Measurements from ENCODE around the gene OCIAD2. TPM values are rescaled to one million over a fixed set of nuclear protein-coding genes. Genes with fewer than 3 reads are reported as not detected.

OCIAD2 gene
- total RNA-seq, 1 experiment from 2014 or later = 255 TPM

DNA sequence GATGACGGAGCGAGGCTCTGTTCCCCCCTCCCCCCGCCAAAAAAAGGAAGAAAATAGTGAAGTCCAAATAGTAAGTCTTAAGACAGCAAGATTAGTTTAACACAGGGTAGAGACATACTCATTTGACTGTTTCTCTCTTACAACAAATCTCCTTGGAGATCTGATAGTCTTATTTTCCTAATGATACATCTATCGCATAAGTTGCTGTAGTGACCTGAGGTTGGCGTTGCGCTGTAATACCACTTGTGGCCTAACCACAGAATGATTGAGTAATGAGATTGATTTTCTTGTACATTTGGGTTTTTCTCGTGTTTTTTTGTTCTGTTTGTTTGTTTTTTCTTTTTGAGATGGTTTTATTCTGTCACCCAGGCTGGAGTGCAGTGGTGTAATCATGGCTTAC, 48.4 kb downstream of the OCIAD2 start:
- no peaks in the 10 kb centered on the region for H3K79me2 ChIP-seq (ENCODE audit: low read length)
- peaks cover 12% of the 10 kb centered on the region; the same call in 1 of the 2 replicates for H3K36me3 ChIP-seq (ENCODE audit: low read depth, low read length)
- no peaks in the 10 kb centered on the region for H3F3A ChIP-seq (ENCODE audit: low read length, unreplicated experiment)
- no peaks in the 10 kb centered on the region for H3K9me2 ChIP-seq (replicated peaks; ENCODE audit: low read length)
- TF ChIP-seq EZH2phosphoT487 (IDR thresholded peaks at IDR 0.05; ENCODE audit: borderline replicate concordance, low read length) (no peak), EZH2 (IDR thresholded peaks at IDR 0.05; ENCODE audit: low read length, unreplicated experiment) (no peak)
- TF ChIP-seq, protein P1, sequence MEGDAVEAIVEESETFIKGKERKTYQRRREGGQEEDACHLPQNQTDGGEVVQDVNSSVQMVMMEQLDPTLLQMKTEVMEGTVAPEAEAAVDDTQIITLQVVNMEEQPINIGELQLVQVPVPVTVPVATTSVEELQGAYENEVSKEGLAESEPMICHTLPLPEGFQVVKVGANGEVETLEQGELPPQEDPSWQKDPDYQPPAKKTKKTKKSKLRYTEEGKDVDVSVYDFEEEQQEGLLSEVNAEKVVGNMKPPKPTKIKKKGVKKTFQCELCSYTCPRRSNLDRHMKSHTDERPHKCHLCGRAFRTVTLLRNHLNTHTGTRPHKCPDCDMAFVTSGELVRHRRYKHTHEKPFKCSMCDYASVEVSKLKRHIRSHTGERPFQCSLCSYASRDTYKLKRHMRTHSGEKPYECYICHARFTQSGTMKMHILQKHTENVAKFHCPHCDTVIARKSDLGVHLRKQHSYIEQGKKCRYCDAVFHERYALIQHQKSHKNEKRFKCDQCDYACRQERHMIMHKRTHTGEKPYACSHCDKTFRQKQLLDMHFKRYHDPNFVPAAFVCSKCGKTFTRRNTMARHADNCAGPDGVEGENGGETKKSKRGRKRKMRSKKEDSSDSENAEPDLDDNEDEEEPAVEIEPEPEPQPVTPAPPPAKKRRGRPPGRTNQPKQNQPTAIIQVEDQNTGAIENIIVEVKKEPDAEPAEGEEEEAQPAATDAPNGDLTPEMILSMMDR (conservative IDR thresholded peaks at IDR 0.05; ENCODE audit: low read depth, low read length) = no peak
- no TSS peak for BruUV-seq (replicated peaks)
- H3K4me1 ChIP-seq (ENCODE audit: insufficient read depth, low read length) = no peaks in the 10 kb centered on the region
- no peaks in the 10 kb centered on the region for H4K20me1 ChIP-seq (ENCODE audit: low read length)
- no peaks in the 10 kb centered on the region for H3K27me3 ChIP-seq (ENCODE audit: low read length)
- no peak for DNase-seq
- no peak for ATAC-seq
- ChIA-PET CTCF (no interaction called here), POLR2A (ENCODE audit: unreplicated experiment) (no interaction called here)
- no peaks in the 10 kb centered on the region for H3K9me3 ChIP-seq (ENCODE audit: low read length)
- intact Hi-C loops (cut with micrococcal nuclease) = loop anchor here (10.0 kb wide), 1 partner anchor 47 kb away; the partner anchor contains the start of gene OCIAD2
- no peak overlapping the region for H3K4me2 ChIP-seq (ENCODE audit: low read length)
- no peak overlapping the region for H3K4me3 ChIP-seq (ENCODE audit: low read length)
- H3K9ac ChIP-seq (ENCODE audit: low read length) = no peak overlapping the region
- H3K27ac ChIP-seq (ENCODE audit: low read length) = no peak overlapping the region
- H2AFZ ChIP-seq (ENCODE audit: low read length) = no peak overlapping the region

DNA sequence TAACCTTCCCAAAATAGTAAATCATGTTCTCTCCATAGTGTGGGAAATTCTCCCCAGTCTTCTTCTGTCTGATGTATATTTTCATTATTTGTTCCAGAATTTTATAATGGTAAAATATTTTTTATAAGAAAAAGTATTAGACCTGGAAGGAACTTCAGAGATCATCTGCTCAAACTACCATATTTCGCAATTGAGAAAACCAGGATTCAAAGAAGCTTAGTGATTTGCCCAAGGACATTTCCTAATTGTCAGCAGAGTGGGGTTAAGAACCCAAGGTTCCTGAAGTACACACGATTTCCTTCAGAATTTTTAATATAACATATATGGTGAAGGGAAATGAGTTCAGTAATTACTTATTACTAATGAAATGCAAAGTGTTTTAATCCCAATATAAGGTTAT, 51.6 kb downstream of the OCIAD2 start:
- POLR2A ChIA-PET (ENCODE audit: unreplicated experiment) = no interaction called here
- BruUV-seq (replicated peaks) = no TSS peak
- H3F3A ChIP-seq (ENCODE audit: low read length, unreplicated experiment) = no peaks in the 10 kb centered on the region
- no peak overlapping the region for H2AFZ ChIP-seq (ENCODE audit: low read length)
- H3K27me3 ChIP-seq (ENCODE audit: low read length) = no peaks in the 10 kb centered on the region
- no peak overlapping the region for H3K4me3 ChIP-seq (ENCODE audit: low read length)
- H3K9me3 ChIP-seq (ENCODE audit: low read length) = no peaks in the 10 kb centered on the region
- DNase-seq (no peak), ATAC-seq (no peak)
- no peak overlapping the region for H3K27ac ChIP-seq (ENCODE audit: low read length)
- TF ChIP-seq EZH2 (IDR thresholded peaks at IDR 0.05; ENCODE audit: low read length, unreplicated experiment) = no peak
- TF ChIP-seq, protein P1 (conservative IDR thresholded peaks at IDR 0.05; ENCODE audit: low read depth, low read length) = no peak
- no peak for TF ChIP-seq EZH2phosphoT487 (IDR thresholded peaks at IDR 0.05; ENCODE audit: borderline replicate concordance, low read length)
- no peaks in the 10 kb centered on the region for H3K9me2 ChIP-seq (replicated peaks; ENCODE audit: low read length)
- H3K36me3 ChIP-seq (ENCODE audit: low read depth, low read length) = peaks cover 6% of the 10 kb centered on the region; the same call in 1 of the 2 replicates
- intact Hi-C loops (cut with micrococcal nuclease) = loop anchor here (10.0 kb wide), 1 partner anchor 50 kb away; the partner anchor contains the start of gene OCIAD2
- no peak overlapping the region for H3K4me2 ChIP-seq (ENCODE audit: low read length)
- H3K4me1 ChIP-seq (ENCODE audit: insufficient read depth, low read length) = peaks cover 8% of the 10 kb centered on the region; the same call in 1 of the 2 replicates
- CTCF ChIA-PET = no interaction called here
- H3K79me2 ChIP-seq (ENCODE audit: low read length) = no peaks in the 10 kb centered on the region
- 0 out of 2 replicates have a peak, but pooled peaks cover 3% of the 10 kb centered on the region for H4K20me1 ChIP-seq (ENCODE audit: low read length)
- no peak overlapping the region for H3K9ac ChIP-seq (ENCODE audit: low read length)

DNA sequence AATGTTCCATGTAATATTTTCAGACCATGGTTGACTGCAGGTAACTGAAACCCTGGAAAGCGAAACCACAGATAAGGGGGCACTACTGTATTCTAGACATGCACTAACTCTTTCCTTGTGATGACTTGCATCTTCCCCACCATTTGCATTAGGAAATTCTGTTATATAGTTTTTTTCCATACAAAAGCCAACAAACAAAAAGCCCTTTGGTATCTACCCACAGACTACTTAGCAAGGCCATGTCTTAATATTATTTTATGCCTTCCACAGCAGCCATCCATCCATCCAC, 52.2 kb downstream of the OCIAD2 start:
- ATAC-seq = no peak
- H3K4me2 ChIP-seq (ENCODE audit: low read length) = no peak overlapping the region
- no peaks in the 10 kb centered on the region for H3F3A ChIP-seq (ENCODE audit: low read length, unreplicated experiment)
- H3K36me3 ChIP-seq (ENCODE audit: low read depth, low read length) = peaks cover 5% of the 10 kb centered on the region; the same call in 1 of the 2 replicates
- H3K4me3 ChIP-seq (ENCODE audit: low read length) = no peak overlapping the region
- H3K9ac ChIP-seq (ENCODE audit: low read length) = no peak overlapping the region
- CTCF ChIA-PET = no interaction called here
- no peak overlapping the region for H3K27ac ChIP-seq (ENCODE audit: low read length)
- TSS peak; percentile 5 for BruUV-seq (replicated peaks)
- intact Hi-C loops (cut with micrococcal nuclease) = loop anchor here (10.0 kb wide), 1 partner anchor 50 kb away; the partner anchor contains the start of gene OCIAD2
- H3K27me3 ChIP-seq (ENCODE audit: low read length) = no peaks in the 10 kb centered on the region
- no peak for DNase-seq
- no peak overlapping the region for H2AFZ ChIP-seq (ENCODE audit: low read length)
- peaks cover 8% of the 10 kb centered on the region; the same call in 1 of the 2 replicates for H3K4me1 ChIP-seq (ENCODE audit: insufficient read depth, low read length)
- POLR2A ChIA-PET (ENCODE audit: unreplicated experiment) = no interaction called here
- no peaks in the 10 kb centered on the region for H3K79me2 ChIP-seq (ENCODE audit: low read length)
- TF ChIP-seq EZH2phosphoT487 (IDR thresholded peaks at IDR 0.05; ENCODE audit: borderline replicate concordance, low read length) (no peak), EZH2 (IDR thresholded peaks at IDR 0.05; ENCODE audit: low read length, unreplicated experiment) (no peak)
- TF ChIP-seq, protein P1 (conservative IDR thresholded peaks at IDR 0.05; ENCODE audit: low read depth, low read length) = no peak
- H3K9me2 ChIP-seq (replicated peaks; ENCODE audit: low read length) = no peaks in the 10 kb centered on the region
- H4K20me1 ChIP-seq (ENCODE audit: low read length) = 0 out of 2 replicates have a peak, but pooled peaks cover 3% of the 10 kb centered on the region
- no peaks in the 10 kb centered on the region for H3K9me3 ChIP-seq (ENCODE audit: low read length)
